IgD-negative memory B cell (primary cell): ENCODE results near the gene CACNA1G. TPM values are rescaled to one million over a fixed set of nuclear protein-coding genes. Genes with fewer than 3 reads are reported as not detected.

Experiments used
- H3K27ac Mint-ChIP-seq, 3 donors: one replicate each; pipeline ENCODE4 v1.8.0; 2020 to 2022; ENCODE audit warnings: mild to moderate bottlenecking in 3 of 3, mixed read lengths in 3 of 3, moderate library complexity in 1 of 3
- H3K27me3 Mint-ChIP-seq: one replicate; pipeline ENCODE4 v1.8.0; 2021; ENCODE audit warnings: mixed read lengths
- H3K36me3 Mint-ChIP-seq: one replicate; pipeline ENCODE4 v1.8.0; 2020; ENCODE audit warnings: mild to moderate bottlenecking, mixed read lengths
- H3K4me1 Mint-ChIP-seq, 3 donors: one replicate each; pipeline ENCODE4 v1.8.0; 2020 to 2022; ENCODE audit warnings: mixed read lengths in 3 of 3, mild to moderate bottlenecking in 1 of 3
- H3K4me3 Mint-ChIP-seq, 4 donors: one replicate each; pipeline ENCODE4 v1.8.0; 2020 to 2022; ENCODE audit warnings: mild to moderate bottlenecking in 4 of 4, mixed read lengths in 4 of 4, moderate library complexity in 3 of 4
- H3K9me3 Mint-ChIP-seq, 3 donors: one replicate each; pipeline ENCODE4 v1.8.0; 2020 to 2021; ENCODE audit warnings: mixed read lengths in 3 of 3, mild to moderate bottlenecking in 1 of 3
- polyA plus RNA-seq: library from polyadenylated mRNA; unstranded; fragments of 300-500 nt; fragmentation: Illumina TruSeq; gene quantifications from one replicate; pipeline ENCODE4 v1.2.3, GENCODE V29; 2021

CACNA1G gene
- polyA plus RNA-seq, 1 donor from 2014 or later, result not detected

DNA sequence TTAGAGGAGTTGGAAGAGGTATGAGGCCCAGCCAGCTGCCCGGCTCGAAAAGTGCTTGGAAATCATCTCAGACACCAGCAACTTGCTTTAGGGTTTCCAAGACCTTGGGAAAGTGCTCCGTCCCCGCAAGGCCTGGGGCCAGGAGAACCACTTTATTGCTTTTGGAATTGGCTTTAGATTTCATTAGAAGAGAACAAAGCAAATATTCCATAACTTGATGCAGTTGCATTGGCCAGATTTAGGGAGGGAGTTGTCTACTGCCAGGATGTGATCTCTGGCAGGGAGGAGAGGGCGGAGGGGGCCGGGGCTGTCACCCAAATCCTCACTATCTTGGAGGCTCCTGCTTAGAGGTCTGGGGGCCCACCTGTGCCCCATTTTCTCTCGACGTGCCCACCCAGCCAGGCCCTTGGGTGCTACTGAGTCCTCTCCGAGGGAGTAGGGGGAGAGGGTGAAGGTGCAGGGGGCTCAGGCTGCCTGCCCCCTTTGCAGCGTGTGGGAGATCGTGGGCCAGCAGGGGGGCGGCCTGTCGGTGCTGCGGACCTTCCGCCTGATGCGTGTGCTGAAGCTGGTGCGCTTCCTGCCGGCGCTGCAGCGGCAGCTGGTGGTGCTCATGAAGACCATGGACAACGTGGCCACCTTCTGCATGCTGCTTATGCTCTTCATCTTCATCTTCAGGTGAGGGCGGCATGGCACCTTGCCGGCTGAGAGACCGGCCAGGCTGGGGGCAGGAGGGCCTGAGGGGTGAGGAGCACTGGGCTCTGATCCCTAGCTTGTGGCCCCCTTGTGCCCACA, 30.6 kb downstream of the CACNA1G start:
- Mint-ChIP-seq H3K4me1 (no peaks in the 10 kb centered on the region), H3K9me3 (no peaks in the 10 kb centered on the region), H3K4me3 (no peak overlapping the region), H3K27ac (no peak overlapping the region), H3K27me3 (no peaks in the 10 kb centered on the region), H3K36me3 (no peaks in the 10 kb centered on the region)

GRCh38 chr17:50593321-50593720, 32.8 kb downstream of the CACNA1G start:
- H3K4me3 Mint-ChIP-seq, result no peak overlapping the region
- H3K27me3 Mint-ChIP-seq, result peaks cover 4% of the 10 kb centered on the region
- no peaks in the 10 kb centered on the region for H3K36me3 Mint-ChIP-seq
- peaks cover 0 to 3% (median 0%) of the 10 kb centered on the region in 3 donors for H3K9me3 Mint-ChIP-seq
- H3K4me1 Mint-ChIP-seq, result peaks cover 0 to 1% (median under 1%) of the 10 kb centered on the region in 3 donors
- H3K27ac Mint-ChIP-seq, result no peak overlapping the region

- Mint-ChIP-seq H3K9me3 (peaks cover 0 to 3% (median 0%) of the 10 kb centered on the region in 3 donors), H3K36me3 (no peaks in the 10 kb centered on the region), H3K27ac (no peak overlapping the region), H3K4me1 (peaks cover 0 to 4% (median 4%) of the 10 kb centered on the region in 3 donors), H3K27me3 (peaks cover 4% of the 10 kb centered on the region), H3K4me3 (peak overlapping the region in 1 of 4 donors; percentile 28)
Measured at GRCh38 chr17:50594128-50594823, 33.8 kb downstream of the CACNA1G start.

- Mint-ChIP-seq H3K36me3 (no peaks in the 10 kb centered on the region), H3K27me3 (peaks cover 4% of the 10 kb centered on the region), H3K27ac (no peak overlapping the region), H3K9me3 (peaks cover 0 to 3% (median 0%) of the 10 kb centered on the region in 3 donors), H3K4me1 (peaks cover 0 to 4% (median 4%) of the 10 kb centered on the region in 3 donors), H3K4me3 (no peak overlapping the region)
Measured at GRCh38 chr17:50594892-50595291, 34.4 kb downstream of the CACNA1G start.

- peaks cover 0 to 4% (median 4%) of the 10 kb centered on the region in 3 donors for H3K4me1 Mint-ChIP-seq
- H3K36me3 Mint-ChIP-seq, result no peaks in the 10 kb centered on the region
- H3K4me3 Mint-ChIP-seq, result no peak overlapping the region
- peaks cover 0 to 3% (median 0%) of the 10 kb centered on the region in 3 donors for H3K9me3 Mint-ChIP-seq
- H3K27ac Mint-ChIP-seq, result no peak overlapping the region
- H3K27me3 Mint-ChIP-seq, result peaks cover 13% of the 10 kb centered on the region
Measured at GRCh38 chr17:50596191-50597037, 35.9 kb downstream of the CACNA1G start.

DNA sequence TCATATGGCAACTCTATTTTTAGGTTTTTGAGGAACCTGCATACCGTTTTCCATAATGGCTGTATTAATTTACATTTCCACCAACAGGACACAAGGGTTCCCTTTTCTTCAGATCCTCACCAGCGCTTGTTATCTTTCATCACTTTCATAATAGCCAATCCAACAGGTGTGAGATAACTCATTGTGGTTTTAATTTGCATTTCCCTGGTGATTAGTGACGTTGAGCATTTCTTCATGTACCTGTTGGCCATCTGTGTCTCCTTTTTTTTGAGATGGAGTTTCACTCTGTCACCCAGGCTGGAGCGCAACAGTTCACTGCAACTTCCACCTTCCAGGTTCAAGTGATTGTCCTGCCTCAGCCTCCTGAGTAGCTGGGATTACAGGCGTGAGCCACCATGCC, 38.0 kb downstream of the CACNA1G start:
- Mint-ChIP-seq H3K4me1 (peaks cover 0 to 6% (median 4%) of the 10 kb centered on the region in 3 donors), H3K4me3 (peak overlapping the region in 1 of 4 donors; percentile 32), H3K36me3 (no peaks in the 10 kb centered on the region), H3K27ac (no peak overlapping the region), H3K9me3 (peaks cover 0 to 5% (median 0%) of the 10 kb centered on the region in 3 donors), H3K27me3 (peaks cover 18% of the 10 kb centered on the region)

DNA sequence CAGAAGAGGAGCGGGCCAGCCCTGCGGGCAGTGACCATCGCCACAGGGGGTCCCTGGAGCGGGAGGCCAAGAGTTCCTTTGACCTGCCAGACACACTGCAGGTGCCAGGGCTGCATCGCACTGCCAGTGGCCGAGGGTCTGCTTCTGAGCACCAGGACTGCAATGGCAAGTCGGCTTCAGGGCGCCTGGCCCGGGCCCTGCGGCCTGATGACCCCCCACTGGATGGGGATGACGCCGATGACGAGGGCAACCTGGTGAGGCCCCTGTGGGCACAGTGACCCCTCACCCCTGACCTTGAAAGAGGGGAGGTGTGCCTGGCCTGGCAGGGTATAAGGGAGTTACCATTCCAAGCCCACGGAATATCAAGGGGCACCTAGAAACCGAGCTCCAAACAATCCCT, 39.1 kb downstream of the CACNA1G start:
- H3K36me3 Mint-ChIP-seq, result no peaks in the 10 kb centered on the region
- H3K4me3 Mint-ChIP-seq, result no peak overlapping the region
- peaks cover 22% of the 10 kb centered on the region for H3K27me3 Mint-ChIP-seq

GRCh38 chr17:50601823-50602375, 41.4 kb downstream of the CACNA1G start:
- no peaks in the 10 kb centered on the region for H3K36me3 Mint-ChIP-seq
- H3K4me1 Mint-ChIP-seq, result peaks cover 0 to 6% (median 4%) of the 10 kb centered on the region in 3 donors
- peaks cover 0 to 5% (median 0%) of the 10 kb centered on the region in 3 donors for H3K9me3 Mint-ChIP-seq
- peaks cover 27% of the 10 kb centered on the region for H3K27me3 Mint-ChIP-seq
- no peak overlapping the region for H3K4me3 Mint-ChIP-seq
- H3K27ac Mint-ChIP-seq, result no peak overlapping the region

More for the DNA sequence above, 39.1 kb downstream of the CACNA1G start:
- Mint-ChIP-seq H3K27ac (no peak overlapping the region), H3K4me1 (peaks cover 0 to 6% (median 4%) of the 10 kb centered on the region in 3 donors), H3K9me3 (peaks cover 0 to 5% (median 0%) of the 10 kb centered on the region in 3 donors)

DNA sequence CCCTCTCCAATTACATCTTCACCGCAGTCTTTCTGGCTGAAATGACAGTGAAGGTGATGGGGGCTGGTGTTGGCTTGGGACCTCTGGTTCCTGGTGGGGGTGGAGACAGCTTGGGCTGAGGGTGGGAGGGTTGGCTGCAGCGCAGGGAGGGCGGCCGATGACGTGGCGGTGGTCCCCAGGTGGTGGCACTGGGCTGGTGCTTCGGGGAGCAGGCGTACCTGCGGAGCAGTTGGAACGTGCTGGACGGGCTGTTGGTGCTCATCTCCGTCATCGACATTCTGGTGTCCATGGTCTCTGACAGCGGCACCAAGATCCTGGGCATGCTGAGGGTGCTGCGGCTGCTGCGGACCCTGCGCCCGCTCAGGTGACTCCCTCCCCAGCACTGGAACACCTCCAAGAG, 42.3 kb downstream of the CACNA1G start:
- H3K4me1 Mint-ChIP-seq, result peaks cover 0 to 6% (median 4%) of the 10 kb centered on the region in 3 donors
- H3K36me3 Mint-ChIP-seq, result no peaks in the 10 kb centered on the region
- peaks cover 0 to 2% (median 0%) of the 10 kb centered on the region in 3 donors for H3K9me3 Mint-ChIP-seq
- H3K4me3 Mint-ChIP-seq, result no peak overlapping the region
- no peak overlapping the region for H3K27ac Mint-ChIP-seq
- peaks cover 23% of the 10 kb centered on the region for H3K27me3 Mint-ChIP-seq

DNA sequence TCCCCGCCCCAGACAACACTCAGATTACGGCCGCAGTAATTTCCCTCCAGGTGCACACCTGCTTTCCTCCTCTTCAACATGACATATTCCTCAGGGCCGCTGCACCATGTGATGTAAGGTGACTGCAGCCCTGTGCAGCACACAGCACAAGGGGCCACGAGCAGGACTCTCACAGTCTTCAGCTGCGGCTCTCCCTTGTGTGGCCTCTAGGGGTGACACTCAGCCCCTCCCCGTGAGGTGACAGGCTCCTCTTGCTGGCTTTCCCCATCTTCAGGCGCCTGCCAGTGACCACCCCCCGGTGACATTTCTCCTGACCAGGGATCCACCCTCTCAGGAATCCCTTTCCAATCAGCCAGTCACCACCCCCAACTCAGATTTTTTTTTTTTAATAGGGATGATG, 42.8 kb downstream of the CACNA1G start:
- H3K4me3 Mint-ChIP-seq, result no peak overlapping the region
- H3K36me3 Mint-ChIP-seq, result no peaks in the 10 kb centered on the region
- peaks cover 23% of the 10 kb centered on the region for H3K27me3 Mint-ChIP-seq
- H3K4me1 Mint-ChIP-seq, result peaks cover 0 to 5% (median 3%) of the 10 kb centered on the region in 3 donors
- H3K27ac Mint-ChIP-seq, result no peak overlapping the region
- peaks cover 0 to 2% (median 0%) of the 10 kb centered on the region in 3 donors for H3K9me3 Mint-ChIP-seq

DNA sequence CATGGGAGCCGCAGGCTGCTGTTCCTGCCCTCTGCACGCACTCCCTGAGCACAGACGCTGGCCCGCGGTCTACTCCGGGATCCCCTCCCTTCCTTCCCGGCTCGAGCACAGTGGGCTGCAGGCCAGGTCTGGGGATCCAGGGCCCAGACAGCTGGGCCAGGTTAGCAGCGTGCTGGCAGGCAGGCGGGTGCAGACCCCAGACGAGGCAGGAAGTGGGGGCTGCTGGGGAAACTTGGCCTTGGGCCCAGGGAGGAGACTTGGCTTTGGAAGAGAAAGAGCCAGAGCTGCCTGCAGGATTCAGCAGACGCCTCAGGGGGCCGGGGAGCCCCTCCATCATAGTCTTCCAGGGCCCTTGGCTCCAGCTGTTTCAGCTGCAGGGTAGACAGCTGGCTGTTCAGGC, 44.0 kb downstream of the CACNA1G start:
- H3K9me3 Mint-ChIP-seq, result peaks cover 0 to 2% (median 0%) of the 10 kb centered on the region in 3 donors
- peaks cover 0 to 1% (median 0%) of the 10 kb centered on the region in 3 donors for H3K4me1 Mint-ChIP-seq
- H3K36me3 Mint-ChIP-seq, result no peaks in the 10 kb centered on the region
- peaks cover 24% of the 10 kb centered on the region for H3K27me3 Mint-ChIP-seq
- H3K27ac Mint-ChIP-seq, result no peak overlapping the region
- H3K4me3 Mint-ChIP-seq, result no peak overlapping the region

GRCh38 chr17:50605429-50605828, 44.9 kb downstream of the CACNA1G start:
- peaks cover 27% of the 10 kb centered on the region for H3K27me3 Mint-ChIP-seq
- H3K27ac Mint-ChIP-seq, result no peak overlapping the region
- peaks cover 0 to 2% (median 0%) of the 10 kb centered on the region in 3 donors for H3K9me3 Mint-ChIP-seq
- H3K36me3 Mint-ChIP-seq, result no peaks in the 10 kb centered on the region
- H3K4me1 Mint-ChIP-seq, result peaks cover 0 to 1% (median 0%) of the 10 kb centered on the region in 3 donors
- H3K4me3 Mint-ChIP-seq, result no peak overlapping the region

- Mint-ChIP-seq H3K9me3 (no peaks in the 10 kb centered on the region), H3K27me3 (peaks cover 24% of the 10 kb centered on the region), H3K4me1 (peaks cover 0 to 1% (median 0%) of the 10 kb centered on the region in 3 donors), H3K27ac (no peak overlapping the region), H3K4me3 (peak overlapping the region in 1 of 4 donors; percentile 9), H3K36me3 (no peaks in the 10 kb centered on the region)
Measured at GRCh38 chr17:50607522-50608175, 47.1 kb downstream of the CACNA1G start.
